PC-3 (cell line): ENCODE measurements around the gene PRB2. TPM values are rescaled to one million over a fixed set of nuclear protein-coding genes. Genes with fewer than 3 reads are reported as not detected.
"Not testable (repeated sequence)": the region's sequence is repeated elsewhere in the genome, so short reads cannot be mapped to it uniquely, and the experiment has no call there.

Experiments
- ATAC-seq: fragments of 200-7000 bp; cut with Tn5 transposase; 2 replicates; pipeline ENCODE4 v1.9.1; 2020; ENCODE audit warnings: mild to moderate bottlenecking, moderate library complexity
- BruUV-seq: library from RNA; stranded (reverse); fragments of 400-500 nt; replicated peaks from 2 replicates; lab custom pipeline; 2021; lab: Mats Ljungman, UMichigan
- CTCF ChIA-PET: fragments of 300-600 bp; sonication (Branson Sonifier 250); formaldehyde crosslinking; loops from one replicate; lab custom pipeline; 2022; ENCODE audit warnings: antibody characterized with exemption; lab: Charles Lee
- POLR2A ChIA-PET: fragments of 300-600 bp; sonication (Branson Sonifier 250); formaldehyde crosslinking; loops from one replicate; lab custom pipeline; 2022; ENCODE audit warnings: antibody characterized with exemption; ENCODE audit not compliant: unreplicated experiment; lab: Charles Lee
- DNase-seq: peaks from one replicate; pipeline ENCODE4 v3.0.0-alpha.2; 2015
- H2AFZ ChIP-seq: fragments of 300-600 bp; sonication (generic); 2 replicates; pipeline ENCODE4 v1.6.0; 2016; ENCODE audit warnings: antibody characterized with exemption, low read length
- H3F3A ChIP-seq: fragments of 300-600 bp; sonication (generic); one replicate; pipeline ENCODE4 v1.6.0; 2017; ENCODE audit warnings: antibody characterized with exemption, low read length, control low read depth, mild to moderate bottlenecking; ENCODE audit not compliant: unreplicated experiment
- H3K27ac ChIP-seq: fragments of 300-600 bp; sonication (generic); 2 replicates; pipeline ENCODE4 v1.5.1; 2016; ENCODE audit warnings: mild to moderate bottlenecking, low read length
- H3K27me3 ChIP-seq: fragments of 300-600 bp; sonication (generic); 2 replicates; pipeline ENCODE4 v1.6.1; 2016; ENCODE audit warnings: low read length, mixed read lengths
- H3K36me3 ChIP-seq: fragments of 300-600 bp; sonication (generic); 2 replicates; pipeline ENCODE4 v1.6.1; 2016; ENCODE audit warnings: low read depth, mixed run types, low read length, mixed read lengths
- H3K4me1 ChIP-seq: fragments of 300-600 bp; sonication (generic); 2 replicates; pipeline ENCODE4 v1.5.1; 2016; ENCODE audit warnings: low read length; ENCODE audit not compliant: insufficient read depth
- H3K4me2 ChIP-seq: fragments of 300-600 bp; sonication (generic); 2 replicates; pipeline ENCODE4 v1.6.0; 2016; ENCODE audit warnings: low read length
- H3K4me3 ChIP-seq: fragments of 300-600 bp; sonication (generic); 2 replicates; pipeline ENCODE4 v1.5.1; 2016; ENCODE audit warnings: mild to moderate bottlenecking, low read length, mixed read lengths
- H3K79me2 ChIP-seq: fragments of 300-600 bp; sonication (generic); 2 replicates; pipeline ENCODE4 v1.6.1; 2017; ENCODE audit warnings: low read length, mixed read lengths
- H3K9ac ChIP-seq: fragments of 300-600 bp; sonication (generic); 2 replicates; pipeline ENCODE4 v1.6.0; 2016; ENCODE audit warnings: mild to moderate bottlenecking, low read length
- H3K9me2 ChIP-seq: fragments of 300-600 bp; sonication (generic); replicated peaks from 2 replicates; pipeline ENCODE4 v1.6.1; 2016; ENCODE audit warnings: mixed run types, low read length, mixed read lengths
- H3K9me3 ChIP-seq: fragments of 300-600 bp; sonication (generic); 2 replicates; pipeline ENCODE4 v1.6.1; 2016; ENCODE audit warnings: low read length, mixed read lengths
- H4K20me1 ChIP-seq: fragments of 300-600 bp; sonication (generic); 2 replicates; pipeline ENCODE4 v1.6.1; 2016; ENCODE audit warnings: low read length, mixed read lengths
- EZH2 ChIP-seq: fragments of 300-600 bp; sonication (generic); IDR thresholded peaks from one replicate; pipeline ENCODE4 v1.6.1; 2017; ENCODE audit warnings: antibody characterized with exemption, mild to moderate bottlenecking, low read length; ENCODE audit not compliant: unreplicated experiment
- EZH2phosphoT487 ChIP-seq: fragments of 300-600 bp; sonication (generic); IDR thresholded peaks from 2 replicates; pipeline ENCODE4 v1.6.1; 2018; ENCODE audit warnings: mild to moderate bottlenecking, antibody characterized with exemption, low read length, borderline replicate concordance
- intact Hi-C: fragments of 100-400 bp; cut with micrococcal nuclease; formaldehyde crosslinking; loops from 2 replicates; pipeline ENCODE4 v1.9.0; 2023
- total RNA-seq: library from RNA; depleted of rRNA; stranded (reverse); fragments of >200 nt; gene quantifications from 2 replicates; pipeline ENCODE4 v1.2.3, GENCODE V29; 2014
- TF ChIP-seq, protein P1 (sequence below): fragments of 300-600 bp; sonication (generic); conservative IDR thresholded peaks from 2 replicates; pipeline ENCODE4 v1.5.1; 2017; ENCODE audit warnings: antibody characterized with exemption, low read depth, mild to moderate bottlenecking, low read length

PRB2 gene
- total RNA-seq, 1 experiment from 2014 or later, result not detected

DNA sequence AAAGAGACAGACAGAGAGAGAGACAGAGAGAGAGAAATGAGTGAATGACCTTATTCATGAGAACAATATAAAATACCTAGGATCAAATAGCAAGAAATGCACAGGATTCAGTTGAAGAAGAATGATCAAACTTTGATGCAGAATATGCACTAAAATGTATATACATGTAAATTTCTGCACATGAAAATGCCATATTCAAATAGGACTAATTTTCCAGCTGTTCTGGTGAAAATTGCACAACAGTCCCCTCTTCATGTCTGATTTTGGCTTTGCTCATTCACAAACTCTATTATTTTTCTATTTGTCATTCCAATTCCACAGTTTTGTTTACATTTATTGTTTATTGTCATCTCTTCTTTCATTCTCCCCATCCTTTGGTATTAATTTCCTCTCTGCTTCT is 34.2 kb downstream of the PRB2 start:
- no peaks in the 10 kb centered on the region for H3K79me2 ChIP-seq
- H3K9ac ChIP-seq, result no peak overlapping the region
- H3K4me3 ChIP-seq, result no peak overlapping the region
- ChIA-PET CTCF (no interaction called here), POLR2A (no interaction called here)
- no peaks in the 10 kb centered on the region for H3F3A ChIP-seq
- BruUV-seq, result no TSS peak
- TF ChIP-seq EZH2phosphoT487 (no peak), EZH2 (no peak)
- TF ChIP-seq, protein P1, sequence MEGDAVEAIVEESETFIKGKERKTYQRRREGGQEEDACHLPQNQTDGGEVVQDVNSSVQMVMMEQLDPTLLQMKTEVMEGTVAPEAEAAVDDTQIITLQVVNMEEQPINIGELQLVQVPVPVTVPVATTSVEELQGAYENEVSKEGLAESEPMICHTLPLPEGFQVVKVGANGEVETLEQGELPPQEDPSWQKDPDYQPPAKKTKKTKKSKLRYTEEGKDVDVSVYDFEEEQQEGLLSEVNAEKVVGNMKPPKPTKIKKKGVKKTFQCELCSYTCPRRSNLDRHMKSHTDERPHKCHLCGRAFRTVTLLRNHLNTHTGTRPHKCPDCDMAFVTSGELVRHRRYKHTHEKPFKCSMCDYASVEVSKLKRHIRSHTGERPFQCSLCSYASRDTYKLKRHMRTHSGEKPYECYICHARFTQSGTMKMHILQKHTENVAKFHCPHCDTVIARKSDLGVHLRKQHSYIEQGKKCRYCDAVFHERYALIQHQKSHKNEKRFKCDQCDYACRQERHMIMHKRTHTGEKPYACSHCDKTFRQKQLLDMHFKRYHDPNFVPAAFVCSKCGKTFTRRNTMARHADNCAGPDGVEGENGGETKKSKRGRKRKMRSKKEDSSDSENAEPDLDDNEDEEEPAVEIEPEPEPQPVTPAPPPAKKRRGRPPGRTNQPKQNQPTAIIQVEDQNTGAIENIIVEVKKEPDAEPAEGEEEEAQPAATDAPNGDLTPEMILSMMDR, result no peak
- ATAC-seq (no peak), DNase-seq (no peak)
- H3K9me3 ChIP-seq, result no peaks in the 10 kb centered on the region
- H3K27ac ChIP-seq, result peak overlapping the region; percentile 75; the same call in 1 of the 2 replicates
- H3K4me2 ChIP-seq, result no peak overlapping the region
- no peak overlapping the region for H2AFZ ChIP-seq
- no peaks in the 10 kb centered on the region for H4K20me1 ChIP-seq
- H3K4me1 ChIP-seq, result peaks cover 22% of the 10 kb centered on the region
- intact Hi-C loops, result loop anchor here (10.0 kb wide), 1 partner anchor 124 kb away; no protein-coding TSS in a partner anchor
- no peaks in the 10 kb centered on the region for H3K9me2 ChIP-seq
- no peaks in the 10 kb centered on the region for H3K27me3 ChIP-seq
- no peaks in the 10 kb centered on the region for H3K36me3 ChIP-seq

DNA sequence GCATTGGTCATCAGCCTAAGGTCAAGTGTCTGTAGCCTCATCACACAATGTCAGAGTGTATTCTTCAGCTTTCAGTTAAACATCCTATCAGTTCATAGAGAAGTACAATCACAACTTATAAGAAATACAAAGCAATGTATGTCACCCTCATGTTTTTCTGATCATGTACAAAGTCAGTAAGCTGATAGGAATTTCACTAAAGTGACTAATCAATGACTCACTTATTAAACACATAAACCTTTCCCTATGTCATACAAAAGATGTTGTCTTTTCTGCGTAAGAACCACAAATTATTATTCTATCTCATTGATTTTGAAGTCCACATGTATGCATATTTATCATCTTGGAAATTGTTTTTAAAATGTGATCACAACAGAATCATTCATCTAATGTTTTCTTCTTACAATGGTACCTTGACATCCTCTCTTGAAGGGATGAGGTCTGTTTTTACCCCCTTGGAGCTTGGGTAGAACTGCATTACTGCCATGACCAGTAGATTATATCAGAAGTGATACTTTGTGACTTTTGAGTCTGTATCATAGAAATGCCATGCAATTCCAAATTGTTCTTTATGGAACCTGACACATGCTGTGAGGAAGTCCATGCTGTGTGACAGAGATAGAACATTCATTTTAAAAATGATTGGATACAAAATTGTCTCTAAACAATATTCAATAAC is 35.0 kb downstream of the PRB2 start:
- ATAC-seq (peak; percentile 90), DNase-seq (peak; percentile 84)
- H3K36me3 ChIP-seq, H3F3A ChIP-seq, H3K9ac ChIP-seq, H3K79me2 ChIP-seq, H3K9me3 ChIP-seq, H4K20me1 ChIP-seq, BruUV-seq, H3K27me3 ChIP-seq, POLR2A ChIA-PET, CTCF ChIA-PET, H3K4me3 ChIP-seq, H3K9me2 ChIP-seq, H2AFZ ChIP-seq: not testable (repeated sequence)
- Histone ChIP-seq H3K4me1 (peaks cover 22% of the 10 kb centered on the region), H3K4me2 (peak overlapping the region; percentile 40; the same call in 1 of the 2 replicates), H3K27ac (peak overlapping the region; percentile 75)
- intact Hi-C loops, result loop anchor here (10.0 kb wide), 1 partner anchor 124 kb away; no protein-coding TSS in a partner anchor

DNA sequence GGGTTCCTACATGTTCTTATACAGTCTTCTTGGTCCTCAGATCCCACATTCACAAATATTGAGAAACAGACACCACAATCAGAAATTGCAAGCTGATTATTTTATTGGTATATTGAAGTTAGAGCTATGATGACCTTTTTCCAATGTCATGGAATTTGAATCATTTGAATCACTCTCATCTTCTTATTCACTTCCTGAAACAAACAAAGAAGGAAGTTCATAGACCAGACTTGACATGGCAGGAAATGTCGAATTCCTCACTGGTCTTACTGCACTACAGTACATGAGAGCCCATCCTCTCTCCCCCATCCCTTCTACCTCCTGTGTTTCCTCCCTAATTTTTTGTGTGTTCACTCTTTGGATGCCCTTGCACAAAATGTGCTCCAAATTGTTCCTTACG is 43.6 kb downstream of the PRB2 start:
- POLR2A ChIA-PET, H3K9me2 ChIP-seq, H3F3A ChIP-seq, H3K79me2 ChIP-seq, H3K4me3 ChIP-seq, H4K20me1 ChIP-seq, H3K4me2 ChIP-seq, intact Hi-C loops, CTCF ChIA-PET, H3K9ac ChIP-seq, H2AFZ ChIP-seq, BruUV-seq, H3K27me3 ChIP-seq, H3K9me3 ChIP-seq, H3K4me1 ChIP-seq, H3K36me3 ChIP-seq: not testable (repeated sequence)
- H3K27ac ChIP-seq, result peak overlapping the region; percentile 13; the same call in 1 of the 2 replicates
- DNase-seq, result peak; percentile 35
- peak; percentile 79 for ATAC-seq
